ENCODE measurements around the gene DLG2. TPM values are rescaled to one million over a fixed set of nuclear protein-coding genes. Genes with fewer than 3 reads are reported as not detected.
A peak's percentile ranks its signal among the peaks of the same experiment; 100 is the strongest.

Gene DLG2
- total and polyA plus RNA-seq, 2 of the 4 experiments (the other 2 are of a cell fraction) = 0.31 to 0.36 TPM

GRCh38 chr11:84345027-84345426 lies 1282.1 kb downstream of the DLG2 start:
- Histone ChIP-seq H3K9me1 (ENCODE audit: insufficient read depth, low read length) (no peaks in the 10 kb centered on the region), H2BK120ac (ENCODE audit: low read depth, low read length) (no peak overlapping the region), H3K79me1 (ENCODE audit: low read depth in 1 of 2, low read length in 2 of 2) (no peaks in the 10 kb centered on the region), H2BK15ac (ENCODE audit: low read depth, low read length) (no peak overlapping the region), H3K18ac (ENCODE audit: low read depth, low read length) (no peak overlapping the region), H3K9ac (ENCODE audit: low read depth, low read length) (no peak overlapping the region), H4K8ac (ENCODE audit: low read depth in 2 of 2, low read length in 2 of 2) (no peak overlapping the region), H3K36me3 (ENCODE audit: control insufficient read depth, insufficient read depth, low read length) (no peaks in the 10 kb centered on the region), H4K5ac (ENCODE audit: low read depth, low read length) (no peak overlapping the region), H2AFZ (replicated peaks; ENCODE audit: low read length, poor library complexity) (no peak overlapping the region), H3K27me3 (ENCODE audit: control insufficient read depth, insufficient read depth, low read length) (no peaks in the 10 kb centered on the region), H2AK9ac (replicated peaks; ENCODE audit: low read depth, low read length, poor library complexity) (no peak overlapping the region), H3K4me1 (ENCODE audit: control insufficient read depth, insufficient read depth, low read length) (no peaks in the 10 kb centered on the region), H2BK20ac (ENCODE audit: low read depth, low read length) (no peak overlapping the region), H2BK5ac (ENCODE audit: low read depth, low read length, poor library complexity, severe bottlenecking) (no peak overlapping the region), H3K4me3 (ENCODE audit: insufficient read depth, low read depth, low read length) (no peak overlapping the region), H3K23ac (ENCODE audit: low read depth, low read length) (no peak overlapping the region), H3K56ac (ENCODE audit: extremely low read depth, insufficient read depth, low read length) (no peak overlapping the region), H3K14ac (replicated peaks; ENCODE audit: low read depth, low read length) (no peak overlapping the region), H4K20me1 (ENCODE audit: insufficient read depth, low read length) (no peaks in the 10 kb centered on the region), H3K4ac (ENCODE audit: low read depth, low read length) (no peak overlapping the region), H4K91ac (ENCODE audit: insufficient read depth, low read depth, low read length) (no peak overlapping the region), H2AK5ac (ENCODE audit: low read depth, low read length) (no peak overlapping the region), H3K4me2 (ENCODE audit: low read depth, low read length) (no peak overlapping the region), H3K9me3 (ENCODE audit: control insufficient read depth, insufficient read depth, low read length) (no peaks in the 10 kb centered on the region), H3K27ac (ENCODE audit: insufficient read depth, low read length) (no peak overlapping the region)
- WGBS, 2 experiments (ENCODE audit: extremely low coverage in 2 of 2, insufficient read length in 1 of 2) = no CpG with 5 or more reads among the region's 3 CpGs
- ATAC-seq (ENCODE audit: low read depth) = no peak
- TF ChIP-seq MAFK (IDR thresholded peaks at IDR 0.05; ENCODE audit: low read depth, low read length) = peak; percentile 51
- no peak for TF ChIP-seq CTCF (conservative IDR thresholded peaks at IDR 0.05; ENCODE audit: low read depth, low read length)
- no peak for DNase-seq
- POLR2A ChIA-PET (ENCODE audit: unreplicated experiment) = no interaction called here
- BruUV-seq (replicated peaks) = no TSS peak
- CTCF ChIA-PET = no interaction called here
- dilution Hi-C loops (cut with HindIII; ENCODE audit: low sequenced_read_pairs, unreplicated experiment) (no loop called here), in situ Hi-C loops (cut with MboI; ENCODE audit: low sequenced_read_pairs) (no loop called here), intact Hi-C loops (cut with micrococcal nuclease) (no loop called here)

All from IMR-90 (cell line).